ENCODE measurements around the gene TMEM100.
"Not testable (repeated sequence)": the region's sequence is repeated elsewhere in the genome, so short reads cannot be mapped to it uniquely, and the experiment has no call there.

TMEM100 gene

GRCh38 chr17:55683550-55684315 is 38.9 kb downstream of the TMEM100 start:
- DNase-seq = no peak

GRCh38 chr17:55681342-55681700 is 41.3 kb downstream of the TMEM100 start:
- no peak for DNase-seq

- no peak for DNase-seq
Measured at GRCh38 chr17:55680686-55681341, 41.9 kb downstream of the TMEM100 start.

- DNase-seq = no peak
Measured at GRCh38 chr17:55677446-55677845, 45.2 kb downstream of the TMEM100 start.

- no peak for DNase-seq
Measured at GRCh38 chr17:55676274-55676673, 46.4 kb downstream of the TMEM100 start.

- DNase-seq = no peak
Measured at GRCh38 chr17:55673743-55674506, 48.7 kb downstream of the TMEM100 start.

- no peak for DNase-seq
Measured at GRCh38 chr17:55672585-55673501, 49.8 kb downstream of the TMEM100 start.

- DNase-seq = not testable (repeated sequence)
Measured at GRCh38 chr17:55672010-55672409, 50.7 kb downstream of the TMEM100 start.

Data from amniotic stem cell (primary cell).